ENCODE results near the gene MRPL39.

MRPL39 gene

DNA sequence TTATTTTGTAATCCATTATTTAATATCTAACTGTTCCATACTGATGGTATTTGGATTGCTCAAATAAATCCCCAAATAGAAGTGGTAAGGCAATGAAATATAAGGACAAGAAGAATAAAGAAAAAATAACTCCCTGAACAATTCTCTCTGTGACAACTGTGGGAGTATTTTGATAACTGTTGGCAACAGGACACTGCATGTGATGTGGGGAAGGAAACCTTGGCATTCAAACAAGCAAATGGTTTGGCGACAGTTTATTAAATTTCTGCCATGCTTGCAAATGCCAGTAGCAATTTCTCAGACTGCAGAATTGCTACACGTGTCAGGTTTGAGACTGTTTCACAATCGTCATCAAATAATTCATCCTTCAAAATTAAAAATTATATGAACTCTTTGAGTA is 8.6 kb upstream of the MRPL39 start:
- in situ Hi-C loops (cut with MboI; ENCODE audit: low sequenced_read_pairs), result no loop called here

DNA sequence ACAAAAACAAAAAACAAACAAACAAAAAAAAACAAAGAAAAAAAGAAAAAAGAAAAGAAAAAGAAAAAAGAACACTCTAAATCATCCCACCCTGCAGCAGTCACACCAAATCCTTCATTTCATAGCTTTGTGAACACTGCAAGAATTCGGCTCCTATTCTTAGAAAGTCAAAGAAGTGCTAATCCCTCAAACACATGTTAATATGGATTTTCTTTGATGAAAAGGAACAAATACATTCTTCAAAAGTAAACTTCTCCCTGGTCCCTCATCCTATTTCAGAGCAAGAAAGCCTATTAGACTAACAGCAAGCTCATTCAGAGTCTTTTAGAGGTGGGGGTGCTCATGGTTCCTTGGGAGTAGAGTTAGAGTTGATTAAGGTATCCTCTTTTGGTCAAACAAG is 7.2 kb upstream of the MRPL39 start:
- in situ Hi-C loops (cut with MboI; ENCODE audit: low sequenced_read_pairs), result no loop called here

DNA sequence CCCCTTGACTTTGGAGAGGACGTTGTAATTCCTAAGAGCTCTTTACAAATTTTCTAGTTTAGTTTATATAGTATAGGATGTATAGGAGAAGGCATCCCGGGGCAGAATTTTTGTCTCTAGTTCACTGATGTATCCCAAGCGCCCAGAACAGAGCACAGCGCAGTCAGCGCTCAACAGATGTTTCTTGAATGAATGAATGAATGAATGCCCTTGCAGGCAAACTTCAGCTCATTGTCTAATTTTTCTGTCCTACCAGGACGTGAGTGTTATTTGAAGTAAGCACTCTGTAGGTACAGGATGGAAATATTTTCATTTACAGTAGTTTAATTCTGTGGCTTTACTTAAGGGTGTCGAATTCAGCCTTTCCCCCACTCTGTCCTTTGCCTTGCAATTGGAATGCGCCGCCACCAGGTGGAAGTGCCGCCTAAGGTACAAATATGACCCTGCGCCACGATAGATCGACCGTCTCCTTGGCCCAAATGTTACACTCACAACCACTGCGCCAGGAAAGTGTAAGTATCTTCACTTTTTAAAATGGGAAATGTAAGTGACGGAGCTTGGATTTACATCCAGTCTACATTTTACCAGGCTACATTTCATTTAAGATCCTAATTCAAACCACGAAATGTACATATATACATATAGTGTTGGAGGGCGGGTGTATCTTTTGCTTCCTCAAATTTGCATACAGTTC is 910 bp upstream of the MRPL39 start:
- in situ Hi-C loops (cut with MboI; ENCODE audit: low sequenced_read_pairs), result no loop called here

DNA sequence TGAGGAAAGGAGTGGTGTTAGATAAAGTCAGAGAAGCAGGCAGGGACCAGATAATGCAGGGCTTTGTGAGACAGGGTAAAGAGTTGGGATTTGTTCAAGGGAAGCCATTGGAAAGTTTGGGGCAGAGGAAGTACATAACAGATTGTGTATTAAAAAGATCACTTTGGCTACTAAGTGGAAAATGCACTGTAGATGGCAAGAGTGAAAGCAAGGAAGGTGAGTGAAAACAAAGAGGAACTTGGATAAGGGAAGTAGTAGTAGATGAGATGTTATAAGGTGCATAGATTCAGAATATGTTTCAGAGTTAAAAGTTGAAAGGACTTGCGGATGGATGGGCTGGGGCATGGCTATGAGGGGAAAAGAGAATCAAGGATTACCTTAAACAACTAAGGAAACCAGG is 17.4 kb downstream of the MRPL39 start:
- in situ Hi-C loops (cut with MboI; ENCODE audit: low sequenced_read_pairs), result no loop called here

DNA sequence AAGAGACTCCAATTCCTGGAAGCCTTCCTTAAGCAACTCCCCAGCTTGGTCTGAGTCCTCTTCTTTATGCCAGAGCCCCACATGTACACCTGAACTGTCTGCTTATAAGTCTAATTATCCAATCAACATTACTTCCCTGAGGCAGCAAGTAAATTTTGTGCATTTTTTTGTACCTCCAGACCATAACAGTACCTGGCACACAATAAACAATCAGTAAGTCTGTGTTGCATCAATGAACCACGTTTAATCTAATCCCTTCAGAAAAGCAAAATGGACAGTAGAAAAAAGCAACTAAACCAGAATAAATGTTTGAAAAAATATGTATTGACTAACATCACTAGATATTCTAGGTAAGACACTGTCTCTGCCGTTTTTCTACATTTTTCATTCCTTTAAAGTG is 20.5 kb downstream of the MRPL39 start:
- in situ Hi-C loops (cut with MboI; ENCODE audit: low sequenced_read_pairs), result no loop called here

DNA sequence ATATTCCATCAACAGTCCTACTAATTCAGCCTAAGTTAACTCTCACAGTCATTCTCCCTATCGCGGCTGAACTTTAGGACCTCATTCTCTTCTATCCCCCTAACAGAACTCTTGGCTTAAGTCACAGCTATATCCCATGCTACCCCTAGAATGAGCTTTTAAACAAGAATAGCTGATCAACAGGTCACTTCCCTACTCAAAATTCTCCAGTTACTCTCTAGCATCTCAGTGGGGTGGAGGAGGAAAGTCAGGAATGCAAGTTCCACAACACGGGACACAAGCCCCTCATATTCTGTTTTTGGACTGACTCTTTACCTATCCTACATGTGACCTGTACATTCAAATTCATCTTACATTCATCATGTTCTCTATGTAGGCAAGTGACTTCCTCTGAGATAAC is 21.0 kb downstream of the MRPL39 start:
- in situ Hi-C loops (cut with MboI; ENCODE audit: low sequenced_read_pairs), result no loop called here

DNA sequence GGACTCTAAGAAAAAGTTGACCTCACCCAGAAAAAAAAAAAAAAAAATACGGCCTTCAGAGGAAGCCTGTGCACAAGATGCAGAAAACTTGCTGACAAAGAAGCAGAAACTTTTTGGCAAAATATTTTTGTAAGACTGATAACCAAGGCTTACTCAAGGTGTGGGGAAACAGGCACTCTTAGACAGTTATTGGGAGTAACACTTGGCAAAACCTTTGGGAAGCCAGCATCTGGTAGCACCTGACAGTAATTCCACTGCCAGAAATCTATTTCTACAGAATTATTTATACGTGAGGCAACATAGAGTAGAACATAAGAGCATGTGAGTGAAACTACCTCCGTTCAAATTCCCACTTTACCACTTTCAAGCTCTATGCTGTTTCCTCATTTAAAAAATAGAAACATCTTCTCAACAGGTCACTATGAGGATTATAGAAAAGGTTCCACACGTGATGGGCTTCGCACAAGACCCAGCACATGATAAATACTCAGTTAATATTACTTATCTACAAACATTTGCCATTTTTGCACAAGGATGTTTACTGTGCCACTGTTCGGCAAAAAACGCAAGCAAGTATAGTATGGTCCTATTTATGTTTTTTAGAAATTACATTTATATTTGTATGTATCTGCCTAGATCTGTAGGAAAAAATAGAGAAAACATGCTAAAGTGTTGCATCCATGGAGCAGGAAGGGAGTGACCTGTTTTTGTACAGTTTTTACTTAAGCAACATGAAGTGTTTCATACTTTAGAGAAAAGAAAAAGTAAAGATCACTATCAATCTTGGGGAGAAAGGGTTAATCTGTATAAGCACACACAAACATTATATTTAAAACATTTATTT is 22.2 kb downstream of the MRPL39 start:
- in situ Hi-C loops (cut with MboI; ENCODE audit: low sequenced_read_pairs), result no loop called here

DNA sequence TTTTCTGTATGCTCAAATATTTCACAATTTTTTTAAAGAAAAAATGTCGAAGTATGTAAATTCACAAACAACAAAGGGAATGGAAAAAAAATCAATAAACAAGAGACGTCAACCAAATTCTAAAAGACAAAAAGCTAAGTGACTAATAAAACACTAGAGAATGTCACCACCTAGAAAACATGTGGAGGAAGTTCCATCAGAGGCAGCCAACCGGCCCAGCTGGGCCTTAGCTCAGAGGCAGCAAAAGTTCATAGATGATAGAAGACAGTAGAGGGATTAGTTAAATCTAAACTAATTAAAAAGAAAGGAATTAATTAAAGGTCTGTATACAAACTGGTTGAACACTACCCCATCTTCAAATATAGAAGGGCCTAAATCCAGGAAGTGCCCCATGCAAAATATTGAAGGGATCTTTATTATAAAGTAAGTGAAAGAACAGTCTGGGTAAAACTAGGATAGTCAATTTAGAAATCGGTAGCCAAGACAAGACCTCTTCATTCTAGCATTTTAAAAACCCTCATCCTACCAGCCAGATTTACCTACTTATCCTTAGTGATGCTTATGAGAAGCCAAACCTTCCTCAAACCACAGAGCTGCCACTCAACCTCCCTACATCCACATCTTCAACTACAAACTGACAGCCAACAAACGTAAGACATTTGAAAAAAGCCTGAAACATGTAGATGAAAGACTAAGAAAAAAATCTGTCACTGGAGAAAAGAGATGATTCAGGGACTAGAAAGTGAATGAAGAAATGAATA is 23.7 kb downstream of the MRPL39 start:
- in situ Hi-C loops (cut with MboI; ENCODE audit: low sequenced_read_pairs), result no loop called here

DNA sequence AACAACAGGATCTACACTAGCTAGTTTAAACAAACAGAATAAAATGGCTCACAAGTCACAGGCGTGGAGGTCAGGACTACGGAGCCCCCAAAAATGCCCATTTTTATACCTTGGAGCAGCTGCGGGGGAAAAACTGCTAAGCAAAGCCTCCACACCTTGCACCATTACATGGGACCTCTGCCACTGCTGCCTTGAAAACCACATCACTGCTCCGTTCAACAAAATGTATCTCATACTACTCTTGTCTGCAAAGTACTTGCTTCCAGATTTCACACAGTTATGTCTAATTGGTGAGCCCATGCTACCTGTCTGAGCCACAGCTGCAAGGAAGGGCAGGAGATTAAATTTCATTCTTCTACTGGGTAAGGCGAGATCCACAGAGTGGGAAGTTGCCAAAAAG is 24.4 kb downstream of the MRPL39 start:
- in situ Hi-C loops (cut with MboI; ENCODE audit: low sequenced_read_pairs), result no loop called here

DNA sequence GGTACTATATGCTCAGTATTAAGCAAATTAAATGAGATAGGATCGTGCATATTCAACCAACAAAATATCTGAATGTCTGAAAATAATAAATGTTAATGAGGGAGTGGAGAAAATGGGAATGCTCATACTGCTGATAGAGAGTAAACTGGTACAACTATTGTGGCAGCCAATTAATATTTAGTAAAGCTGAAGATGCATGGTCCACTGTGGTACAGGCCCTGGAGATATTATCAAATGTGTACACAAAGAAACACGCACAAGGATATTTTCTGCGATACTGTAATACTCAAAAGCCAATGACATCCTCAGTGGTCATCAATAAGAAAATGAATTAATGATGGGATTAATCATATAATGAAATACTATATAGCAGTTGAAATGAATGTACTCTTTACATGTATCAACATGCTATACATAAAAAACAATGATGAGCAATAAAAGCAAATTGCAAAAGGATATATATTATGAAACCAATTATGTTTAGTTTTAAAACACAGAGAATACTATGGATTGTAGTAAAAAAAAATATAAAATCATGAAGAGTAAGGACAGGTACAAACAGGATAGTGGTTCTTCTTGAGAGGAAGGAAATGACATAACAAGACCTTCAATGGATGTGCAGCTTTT is 25.0 kb downstream of the MRPL39 start:
- in situ Hi-C loops (cut with MboI; ENCODE audit: low sequenced_read_pairs), result no loop called here

DNA sequence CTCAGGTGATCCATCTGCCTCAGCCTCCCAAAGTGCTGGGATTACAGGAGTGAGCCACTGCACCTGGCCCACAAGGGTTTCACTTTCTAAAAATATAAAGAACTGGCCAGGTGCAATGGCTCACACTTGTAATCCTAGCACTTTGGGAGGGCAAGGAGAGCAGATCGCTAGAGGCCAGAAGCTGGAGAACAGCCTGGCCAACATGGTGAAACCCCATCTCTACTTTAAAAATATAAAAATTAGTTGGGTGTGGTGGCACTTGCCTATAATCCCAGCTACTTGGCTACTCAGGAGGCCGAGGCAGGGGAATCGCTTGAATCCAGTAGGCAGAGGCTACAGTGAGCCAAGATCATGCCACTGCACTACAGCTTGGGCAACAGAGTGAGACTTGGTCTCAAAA is 25.7 kb downstream of the MRPL39 start:
- in situ Hi-C loops (cut with MboI; ENCODE audit: low sequenced_read_pairs), result no loop called here

DNA sequence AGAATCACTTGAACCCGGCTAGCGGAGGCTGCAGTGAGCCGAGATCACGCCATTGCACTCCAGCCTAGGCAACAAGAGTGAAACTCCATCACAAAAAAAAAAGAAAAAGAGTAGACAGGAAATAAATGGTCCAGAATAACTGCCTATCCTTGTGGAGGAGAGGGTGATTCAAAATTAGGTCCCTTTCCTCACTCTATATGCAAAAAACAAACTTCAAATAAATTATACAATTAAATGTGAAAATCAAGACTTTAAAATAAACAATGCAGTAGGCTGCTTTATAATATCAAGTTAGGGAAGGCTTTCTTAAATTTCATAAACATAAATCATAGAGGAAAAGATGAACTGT is 26.4 kb downstream of the MRPL39 start:
- in situ Hi-C loops (cut with MboI; ENCODE audit: low sequenced_read_pairs), result no loop called here

DNA sequence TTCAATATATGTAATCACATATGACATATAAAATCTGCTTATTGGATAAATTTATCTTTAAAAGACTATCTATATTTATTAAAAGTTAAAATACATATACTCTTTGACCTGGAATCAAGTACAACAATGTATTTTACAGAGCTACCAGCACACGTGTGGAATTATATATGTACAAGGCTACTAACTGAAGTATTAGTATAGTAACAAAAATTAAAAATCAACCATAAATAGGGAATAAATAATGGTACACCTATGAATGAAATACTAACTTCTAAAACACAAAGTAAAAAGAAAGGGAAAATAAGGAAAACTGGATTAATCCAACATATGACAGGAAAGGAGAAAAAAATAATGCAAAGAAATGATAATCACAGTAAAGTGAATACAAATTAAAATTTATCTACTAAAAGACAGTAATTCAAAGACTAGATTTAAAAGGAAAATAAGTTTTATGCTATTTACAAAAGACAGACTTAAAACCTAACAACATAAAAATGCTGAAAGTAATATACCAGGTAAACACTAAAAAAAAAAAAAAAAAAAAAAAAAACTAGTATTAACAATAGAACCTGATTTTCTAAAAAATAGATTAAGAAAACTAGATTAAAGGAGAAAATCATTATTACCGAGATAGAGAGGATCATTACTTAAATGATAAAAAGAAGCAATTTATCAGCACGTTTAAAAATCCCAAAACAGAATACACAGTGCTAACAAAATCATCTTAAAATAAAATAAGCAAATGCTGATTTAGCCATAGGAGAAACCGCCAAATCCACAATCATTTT is 27.9 kb downstream of the MRPL39 start:
- in situ Hi-C loops (cut with MboI; ENCODE audit: low sequenced_read_pairs), result no loop called here

DNA sequence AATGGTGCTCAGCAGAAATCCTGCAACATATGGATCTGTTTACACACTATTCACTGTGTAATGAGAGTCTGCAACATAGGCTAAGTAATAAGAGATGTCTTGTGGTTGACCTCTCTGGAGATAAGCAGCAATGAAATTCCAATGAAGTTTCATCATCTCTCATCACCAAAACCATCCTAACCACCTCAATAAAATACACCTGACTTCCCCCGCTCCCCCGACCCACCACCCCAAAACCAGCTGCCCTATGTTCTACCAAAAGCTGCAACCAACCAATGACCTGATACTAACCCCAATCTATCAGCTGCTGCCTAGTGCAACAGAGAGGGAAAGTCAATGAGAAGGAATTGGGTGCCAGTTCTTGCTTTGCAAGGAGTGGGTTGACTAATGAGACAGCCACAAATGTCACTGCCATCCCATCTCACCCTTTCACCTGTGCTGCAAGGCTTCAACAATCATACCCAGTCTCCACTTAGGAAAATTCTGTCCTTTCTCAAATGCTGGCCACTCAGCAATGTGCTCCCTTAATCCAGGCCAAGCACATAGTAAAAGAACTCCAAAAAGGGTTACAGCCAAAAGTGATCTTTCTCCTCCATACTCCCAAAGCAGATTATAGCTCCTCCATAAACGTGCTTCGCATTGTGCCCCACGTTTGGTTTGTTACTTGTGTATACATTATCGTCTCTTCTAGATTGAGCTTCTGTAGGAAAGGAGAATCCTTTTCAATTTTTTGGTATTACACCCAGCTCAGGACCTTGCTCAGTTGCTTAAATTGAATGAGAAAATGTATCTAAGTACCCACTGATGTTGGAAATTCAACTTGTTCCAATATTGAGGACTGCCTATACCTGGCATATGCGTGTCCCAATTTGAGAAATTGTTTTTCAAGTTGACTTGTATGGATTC is 29.0 kb downstream of the MRPL39 start:
- in situ Hi-C loops (cut with MboI; ENCODE audit: low sequenced_read_pairs), result no loop called here

DNA sequence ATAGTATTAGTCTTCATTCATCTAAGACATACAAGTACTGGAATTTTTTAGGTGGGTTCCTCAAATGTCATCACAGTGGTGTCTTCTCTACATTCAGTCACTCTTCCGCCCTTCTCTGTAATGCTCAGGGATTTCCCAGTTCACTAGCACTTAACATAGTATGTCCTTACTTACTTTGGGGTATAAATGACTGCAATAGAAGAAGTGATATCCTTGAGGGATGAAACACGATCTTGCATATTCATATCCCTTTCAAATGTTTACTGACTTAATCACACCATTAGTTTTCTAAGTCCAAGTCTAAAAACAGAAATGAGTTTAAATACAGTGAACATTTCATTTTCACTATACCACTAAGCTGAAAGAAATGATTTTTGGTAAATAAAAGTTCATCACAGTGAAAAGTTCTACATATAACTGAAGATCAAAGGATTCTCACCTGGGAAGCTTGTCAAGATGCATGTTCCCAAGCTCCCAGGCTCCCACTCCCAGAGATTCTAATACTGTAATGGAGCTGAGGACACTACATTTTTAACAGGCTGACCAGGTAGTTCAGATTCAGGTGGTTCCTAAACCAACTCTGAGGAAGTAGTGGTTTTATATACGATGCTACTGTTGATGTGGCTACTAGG is 29.7 kb downstream of the MRPL39 start:
- in situ Hi-C loops (cut with MboI; ENCODE audit: low sequenced_read_pairs), result no loop called here

DNA sequence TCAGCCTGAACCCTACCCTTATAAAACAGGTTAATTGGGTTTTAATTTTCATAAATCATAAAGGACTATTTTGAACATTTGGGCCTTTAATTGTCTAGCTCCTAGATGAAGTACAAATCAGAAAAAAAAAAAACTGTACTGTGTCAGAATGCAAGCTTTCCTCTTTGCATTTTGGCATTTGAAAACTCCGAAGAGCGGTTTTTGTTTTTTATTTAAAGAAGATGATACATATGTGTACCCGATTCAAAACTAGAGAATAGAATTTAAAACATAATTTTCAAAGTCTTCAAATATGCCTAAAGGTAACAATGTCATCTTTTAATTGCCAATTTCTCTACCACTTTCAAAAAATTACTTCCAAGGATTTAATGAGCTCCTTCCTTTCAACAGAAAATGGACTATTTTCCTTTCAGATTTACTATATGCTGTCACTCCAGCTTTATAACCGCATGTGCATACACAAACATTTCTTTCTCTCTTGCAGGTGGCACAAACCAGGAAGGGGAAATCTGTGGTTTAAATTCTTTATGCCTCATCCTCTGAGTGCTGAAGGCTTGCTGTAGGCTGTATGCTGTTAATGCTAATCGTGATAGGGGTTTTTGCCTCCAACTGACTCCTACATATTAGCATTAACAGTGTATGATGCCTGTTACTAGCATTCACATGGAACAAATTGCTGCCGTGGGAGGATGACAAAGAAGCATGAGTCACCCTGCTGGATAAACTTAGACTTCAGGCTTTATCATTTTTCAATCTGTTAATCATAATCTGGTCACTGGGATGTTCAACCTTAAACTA is 33.7 kb downstream of the MRPL39 start:
- in situ Hi-C loops (cut with MboI; ENCODE audit: low sequenced_read_pairs), result no loop called here

DNA sequence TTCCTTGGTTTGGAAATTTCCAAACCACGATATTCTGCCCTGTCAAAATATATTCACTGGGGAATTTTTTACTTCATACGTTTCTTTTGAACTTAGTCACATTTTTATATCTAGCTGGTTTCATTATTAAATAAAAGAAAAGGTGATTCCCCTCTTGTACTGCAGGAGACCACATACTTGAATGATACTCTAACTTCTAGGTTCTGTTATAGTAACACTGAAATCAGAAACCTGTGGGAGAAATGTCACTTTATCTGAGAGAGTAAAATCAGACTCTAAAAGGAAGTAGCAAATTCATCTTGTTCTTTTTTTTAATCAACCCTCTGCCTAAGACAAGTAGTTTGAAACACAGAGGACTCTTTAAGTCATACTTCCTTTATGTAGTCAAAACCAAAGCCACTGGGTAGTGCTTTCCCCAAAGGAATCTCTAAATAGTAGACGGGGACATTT is 34.4 kb downstream of the MRPL39 start:
- in situ Hi-C loops (cut with MboI; ENCODE audit: low sequenced_read_pairs), result no loop called here

DNA sequence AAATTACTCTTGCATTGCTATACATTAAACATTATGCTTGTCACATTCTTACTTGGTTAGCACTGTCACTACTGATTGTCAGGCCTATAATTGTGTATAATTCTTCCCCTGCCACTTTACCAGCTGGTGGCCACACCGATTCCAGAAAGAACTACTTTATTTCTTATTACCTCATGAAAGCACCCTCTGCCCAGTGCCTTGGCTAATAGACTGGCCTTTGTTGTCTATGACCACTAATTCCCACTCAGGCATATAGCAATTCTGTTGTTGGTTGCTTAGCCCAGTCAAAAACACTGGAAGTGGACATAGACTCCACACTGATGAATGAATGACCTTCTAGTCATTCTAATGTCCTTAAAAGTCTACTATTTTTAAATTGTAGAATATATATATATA is 35.6 kb downstream of the MRPL39 start:
- in situ Hi-C loops (cut with MboI; ENCODE audit: low sequenced_read_pairs), result no loop called here
